A549 treated with Mapracorat at 1 μM for 4 hours (cell line): ENCODE results near the gene AGPAT3. TPM values are rescaled to one million over a fixed set of nuclear protein-coding genes. Genes with fewer than 3 reads are reported as not detected.

Experiments used
- total RNA-seq: library from RNA; stranded (reverse); fragments of 200-300 nt; extraction: Qiagen RNA extraction; gene quantifications from 5 replicates; pipeline ENCODE4 v1.2.3, GENCODE V29; 2022

AGPAT3 gene, protein sequence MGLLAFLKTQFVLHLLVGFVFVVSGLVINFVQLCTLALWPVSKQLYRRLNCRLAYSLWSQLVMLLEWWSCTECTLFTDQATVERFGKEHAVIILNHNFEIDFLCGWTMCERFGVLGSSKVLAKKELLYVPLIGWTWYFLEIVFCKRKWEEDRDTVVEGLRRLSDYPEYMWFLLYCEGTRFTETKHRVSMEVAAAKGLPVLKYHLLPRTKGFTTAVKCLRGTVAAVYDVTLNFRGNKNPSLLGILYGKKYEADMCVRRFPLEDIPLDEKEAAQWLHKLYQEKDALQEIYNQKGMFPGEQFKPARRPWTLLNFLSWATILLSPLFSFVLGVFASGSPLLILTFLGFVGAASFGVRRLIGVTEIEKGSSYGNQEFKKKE
- total RNA-seq: 16.4 to 26.5 TPM (median 24.6 TPM) in 5 replicates

DNA sequence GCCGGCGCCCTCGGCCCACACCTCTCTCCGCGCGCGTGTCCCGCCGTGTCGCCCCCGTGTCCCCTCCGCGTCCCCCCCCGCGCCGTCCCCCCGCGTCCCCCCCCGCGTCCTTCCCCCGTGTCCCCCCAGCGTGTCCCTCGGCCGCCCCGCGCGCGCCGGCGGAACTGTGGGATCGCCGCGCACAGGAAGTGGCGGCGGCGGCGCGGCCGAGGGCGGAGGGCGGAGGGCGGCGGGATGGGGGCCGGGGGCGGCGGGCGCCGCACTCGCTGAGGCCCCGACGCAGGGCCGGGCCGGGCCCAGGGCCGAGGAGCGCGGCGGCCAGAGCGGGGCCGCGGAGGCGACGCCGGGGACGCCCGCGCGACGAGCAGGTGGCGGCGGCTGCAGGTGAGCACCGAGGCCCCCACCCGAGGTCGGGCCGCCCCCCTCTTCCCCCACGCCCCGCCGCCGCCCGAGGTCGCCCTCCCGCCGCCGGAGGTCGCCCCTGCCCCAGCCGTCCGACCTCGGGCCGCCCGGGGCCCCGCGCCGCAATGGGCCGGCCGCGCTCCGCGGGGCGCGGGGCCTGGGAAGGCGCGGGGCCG, at the start of gene AGPAT3:
Gene AGPAT3, plus strand, starts transcription at position 262 of the 578 bp plus-strand sequence. CDS start 94,459 bp downstream, outside the sequence.

DNA sequence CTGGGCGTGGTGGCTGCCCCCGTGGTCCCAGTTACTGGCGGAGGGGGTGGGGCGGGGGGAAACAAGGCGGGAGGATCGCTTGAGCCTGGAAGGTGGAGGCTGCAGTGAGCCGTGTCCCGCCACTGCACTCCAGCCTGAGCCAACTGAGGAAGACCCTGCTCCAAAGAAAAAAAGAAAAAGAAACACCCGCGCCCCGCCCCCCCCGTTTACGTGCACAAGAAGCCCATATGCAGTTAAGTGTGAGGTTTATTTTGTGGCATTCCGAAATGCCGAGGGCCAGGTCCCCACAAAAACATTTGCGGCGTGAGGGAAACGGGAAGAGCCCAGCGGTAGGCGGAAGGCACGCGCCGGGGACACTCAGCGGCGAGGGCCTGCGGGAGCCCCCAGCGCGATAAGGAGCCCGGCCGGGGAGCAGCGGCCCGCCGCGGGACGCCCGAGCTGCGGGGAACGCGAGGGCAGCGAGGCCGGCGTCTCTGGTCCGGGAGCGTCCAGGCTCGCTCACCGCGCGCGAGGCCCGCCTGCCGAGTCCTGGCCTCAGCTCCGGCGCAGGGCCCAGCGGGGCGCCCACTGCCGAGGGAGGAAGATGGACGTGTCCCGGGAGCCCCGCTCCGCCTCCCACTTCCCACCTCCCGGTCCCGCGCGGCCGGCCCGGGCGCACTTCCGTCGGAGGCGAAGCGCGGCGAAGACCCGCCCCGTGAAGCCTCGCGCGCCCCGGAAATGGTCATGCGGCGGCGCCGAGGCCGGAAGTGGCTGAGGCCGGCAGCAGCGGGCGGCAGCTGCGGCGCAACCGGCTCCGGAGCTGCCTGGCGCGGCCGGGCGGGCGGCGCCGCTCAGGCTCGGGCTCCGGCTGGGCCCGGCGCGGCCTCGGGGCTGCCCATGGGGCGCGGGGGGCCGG, 146.8 kb downstream of the AGPAT3 start, which contains the start of gene TRAPPC10:
Gene TRAPPC10, plus strand, starts transcription at position 731 of the 895 bp plus-strand sequence. CDS start 185 bp downstream, outside the sequence.

Other genes with a start within 250 kb of the AGPAT3 start
- gene HSF2BP, start 205.7 kb upstream of the AGPAT3 start, total RNA-seq: 1.7 to 2.7 TPM (median 1.9 TPM) in 5 replicates
- 36.4 to 39.8 TPM (median 37.3 TPM) in 5 replicates for gene RRP1B, start 205.7 kb upstream of the AGPAT3 start, total RNA-seq
- gene PDXK, start 146.1 kb upstream of the AGPAT3 start, total RNA-seq: 226 to 342 TPM (median 319 TPM) in 5 replicates
- 86.1 to 105 TPM (median 88.0 TPM) in 5 replicates for gene CSTB, start 88.9 kb upstream of the AGPAT3 start, total RNA-seq
- gene RRP1, start 75.6 kb upstream of the AGPAT3 start, total RNA-seq: 34.7 to 37.3 TPM (median 35.7 TPM) in 5 replicates
- gene TRAPPC10, start 147.1 kb downstream of the AGPAT3 start, total RNA-seq: 14.0 to 19.2 TPM (median 17.0 TPM) in 5 replicates
- gene PWP2, start 242.2 kb downstream of the AGPAT3 start, total RNA-seq: 1.5 to 2.7 TPM (median 2.3 TPM) in 5 replicates